Mucosa of rectum (tissue), 2 donors: Measurements from ENCODE around the gene RHEX.
"Not testable (repeated sequence)": the region's sequence is repeated elsewhere in the genome, so short reads cannot be mapped to it uniquely, and the experiment has no call there.

Source experiments
- H3K27ac ChIP-seq, 2 donors: one replicate each; pipeline ENCODE4 v1.7.0; 2013; ENCODE audit warnings: inconsistent platforms in 2 of 2, low read depth in 2 of 2, low read length in 2 of 2
- H3K27me3 ChIP-seq, 2 donors: one replicate each; pipeline ENCODE4 v1.7.0; 2013; ENCODE audit warnings: low read length in 2 of 2; ENCODE audit not compliant: control insufficient read depth in 2 of 2, insufficient read depth in 2 of 2
- H3K36me3 ChIP-seq, 2 donors: one replicate each; pipeline ENCODE4 v1.7.0; 2013; ENCODE audit warnings: low read length in 2 of 2; ENCODE audit not compliant: control insufficient read depth in 2 of 2, insufficient read depth in 2 of 2
- H3K4me1 ChIP-seq, 2 donors: one replicate each; pipeline ENCODE4 v1.7.0; 2013; ENCODE audit warnings: low read length in 2 of 2, mild to moderate bottlenecking in 1 of 2; ENCODE audit not compliant: control insufficient read depth in 2 of 2, insufficient read depth in 2 of 2
- H3K4me3 ChIP-seq, 2 donors: one replicate each; pipeline ENCODE4 v1.7.0; 2013; ENCODE audit warnings: low read length in 2 of 2
- H3K9ac ChIP-seq, 2 donors: one replicate each; pipeline ENCODE4 v1.7.0; 2013; ENCODE audit warnings: low read length in 2 of 2, low read depth in 1 of 2, mild to moderate bottlenecking in 1 of 2
- H3K9me3 ChIP-seq, 2 donors: one replicate each; pipeline ENCODE4 v1.7.0; 2013; ENCODE audit warnings: low read length in 2 of 2; ENCODE audit not compliant: control insufficient read depth in 2 of 2
- donor health status: healthy.
- donor health status: Normal muscosa, but diverticular disease.

Gene RHEX

GRCh38 chr1:206058289-206058926 is 5.4 kb downstream of the RHEX start:
- not testable (repeated sequence) for H3K4me1 ChIP-seq, H3K27me3 ChIP-seq, H3K9me3 ChIP-seq, H3K27ac ChIP-seq, H3K4me3 ChIP-seq, H3K9ac ChIP-seq, H3K36me3 ChIP-seq

DNA sequence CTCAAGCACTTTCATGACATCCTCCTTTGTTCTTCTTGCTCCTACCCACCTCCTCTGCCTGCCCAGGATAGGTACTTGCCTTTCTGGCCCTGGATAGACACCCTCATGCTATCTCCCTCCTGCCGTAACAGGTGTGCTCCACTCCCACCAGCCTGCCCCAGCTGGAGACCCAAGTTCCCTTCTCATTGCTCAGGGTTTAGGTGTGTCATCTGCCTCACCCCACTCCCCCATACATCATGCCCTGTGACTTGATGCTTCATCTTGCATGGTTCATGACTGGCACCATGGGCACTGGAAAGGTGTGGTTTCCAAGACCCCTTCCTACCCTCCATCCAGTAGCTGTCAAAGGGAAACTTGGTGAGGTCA is 5.9 kb downstream of the RHEX start:
- no peaks in the 10 kb centered on the region for H3K27me3 ChIP-seq
- no peaks in the 10 kb centered on the region for H3K9me3 ChIP-seq
- H3K9ac ChIP-seq = no peak overlapping the region
- no peaks in the 10 kb centered on the region for H3K4me1 ChIP-seq
- no peaks in the 10 kb centered on the region for H3K36me3 ChIP-seq
- H3K27ac ChIP-seq = no peak overlapping the region
- H3K4me3 ChIP-seq = no peak overlapping the region

GRCh38 chr1:206059355-206059915 is 6.5 kb downstream of the RHEX start:
- no peak overlapping the region for H3K9ac ChIP-seq
- no peak overlapping the region for H3K27ac ChIP-seq
- H3K36me3 ChIP-seq = no peaks in the 10 kb centered on the region
- H3K4me1 ChIP-seq = no peaks in the 10 kb centered on the region
- H3K9me3 ChIP-seq = no peaks in the 10 kb centered on the region
- no peak overlapping the region for H3K4me3 ChIP-seq
- no peaks in the 10 kb centered on the region for H3K27me3 ChIP-seq

- no peak overlapping the region for H3K4me3 ChIP-seq
- no peaks in the 10 kb centered on the region for H3K36me3 ChIP-seq
- no peaks in the 10 kb centered on the region for H3K9me3 ChIP-seq
- H3K9ac ChIP-seq = no peak overlapping the region
- no peak overlapping the region for H3K27ac ChIP-seq
- no peaks in the 10 kb centered on the region for H3K27me3 ChIP-seq
- no peaks in the 10 kb centered on the region for H3K4me1 ChIP-seq
Measured at GRCh38 chr1:206060844-206061243, 7.9 kb downstream of the RHEX start.

DNA sequence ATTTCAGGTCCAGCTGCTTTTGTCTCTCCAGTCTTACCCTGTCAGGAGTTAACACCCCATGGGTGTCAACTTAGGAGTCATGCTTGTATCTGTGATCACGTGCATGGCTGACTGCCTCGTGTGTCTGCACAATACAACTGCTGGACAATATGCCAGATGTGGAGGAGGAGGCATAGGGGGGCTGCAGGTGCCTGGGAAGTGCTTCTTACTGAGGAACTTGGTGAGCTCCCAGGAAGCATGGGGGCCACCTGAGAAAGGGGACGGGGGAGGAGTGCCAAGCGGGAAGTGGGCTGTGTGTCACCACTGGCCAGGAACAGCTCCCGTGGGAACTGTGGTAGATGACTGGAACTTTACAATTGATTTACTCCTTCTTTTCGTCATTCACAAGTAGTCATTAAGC is 9.5 kb downstream of the RHEX start:
- Histone ChIP-seq H3K27me3 (no peaks in the 10 kb centered on the region), H3K4me1 (no peaks in the 10 kb centered on the region), H3K4me3 (no peak overlapping the region), H3K9ac (no peak overlapping the region), H3K9me3 (no peaks in the 10 kb centered on the region), H3K27ac (no peak overlapping the region), H3K36me3 (no peaks in the 10 kb centered on the region)

DNA sequence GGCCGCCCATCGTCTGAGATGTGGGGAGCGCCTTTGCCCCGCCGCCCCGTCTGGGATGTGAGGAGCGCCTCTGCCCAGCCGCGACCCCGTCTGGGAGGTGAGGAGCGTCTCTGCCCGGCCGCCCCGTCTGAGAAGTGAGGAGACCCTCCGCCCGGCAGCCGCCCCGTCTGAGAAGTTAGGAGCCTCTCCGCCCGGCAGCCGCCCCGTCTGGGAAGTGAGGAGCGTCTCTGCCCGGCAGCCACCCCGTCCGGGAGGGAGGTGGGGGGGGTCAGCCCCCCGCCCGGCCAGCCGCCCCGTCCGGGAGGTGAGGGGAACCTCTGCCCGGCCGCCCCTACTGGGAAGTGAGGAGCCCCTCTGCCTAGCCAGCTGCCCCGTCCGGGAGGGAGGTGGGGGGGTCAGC is 11.0 kb downstream of the RHEX start:
- not testable (repeated sequence) for H3K4me1 ChIP-seq, H3K9ac ChIP-seq, H3K27ac ChIP-seq, H3K9me3 ChIP-seq, H3K4me3 ChIP-seq, H3K36me3 ChIP-seq, H3K27me3 ChIP-seq

DNA sequence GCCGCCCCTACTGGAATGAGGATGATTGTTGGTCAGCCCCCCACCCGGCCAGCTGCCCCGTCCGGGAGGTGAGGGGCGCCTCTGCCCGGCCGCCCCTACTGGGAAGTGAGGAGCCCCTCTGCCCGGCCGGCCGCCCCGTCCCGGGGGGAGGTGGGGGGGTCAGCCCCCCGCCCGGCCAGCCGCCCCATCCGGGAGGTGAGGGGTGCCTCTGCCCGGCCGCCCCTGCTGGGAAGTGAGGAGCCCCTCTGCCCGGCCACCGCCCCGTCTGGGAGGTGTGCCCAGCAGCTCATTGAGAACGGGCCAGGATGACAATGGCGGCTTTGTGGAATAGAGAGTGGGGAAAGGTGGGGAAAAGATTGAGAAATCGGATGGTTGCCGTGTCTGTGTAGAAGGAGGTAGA is 11.5 kb downstream of the RHEX start:
- H3K27me3 ChIP-seq, H3K4me1 ChIP-seq, H3K9me3 ChIP-seq, H3K36me3 ChIP-seq, H3K9ac ChIP-seq, H3K4me3 ChIP-seq, H3K27ac ChIP-seq: not testable (repeated sequence)

GRCh38 chr1:206065547-206066145 is 12.7 kb downstream of the RHEX start:
- H3K27ac ChIP-seq = no peak overlapping the region

GRCh38 chr1:206066479-206067171 is 13.7 kb downstream of the RHEX start:
- no peaks in the 10 kb centered on the region for H3K9me3 ChIP-seq
- no peak overlapping the region for H3K27ac ChIP-seq
- H3K27me3 ChIP-seq = peaks cover 0 to 4% of the 10 kb centered on the region in 2 donors
- no peak overlapping the region for H3K9ac ChIP-seq
- H3K4me1 ChIP-seq = peaks cover 0 to 2% of the 10 kb centered on the region in 2 donors
- H3K4me3 ChIP-seq = no peak overlapping the region
- no peaks in the 10 kb centered on the region for H3K36me3 ChIP-seq

More at GRCh38 chr1:206065547-206066145, 12.7 kb downstream of the RHEX start:
- Histone ChIP-seq H3K36me3 (no peaks in the 10 kb centered on the region), H3K9me3 (no peaks in the 10 kb centered on the region), H3K4me3 (no peak overlapping the region), H3K4me1 (peaks cover 0 to 2% of the 10 kb centered on the region in 2 donors), H3K9ac (no peak overlapping the region), H3K27me3 (peaks cover 0 to 4% of the 10 kb centered on the region in 2 donors)

DNA sequence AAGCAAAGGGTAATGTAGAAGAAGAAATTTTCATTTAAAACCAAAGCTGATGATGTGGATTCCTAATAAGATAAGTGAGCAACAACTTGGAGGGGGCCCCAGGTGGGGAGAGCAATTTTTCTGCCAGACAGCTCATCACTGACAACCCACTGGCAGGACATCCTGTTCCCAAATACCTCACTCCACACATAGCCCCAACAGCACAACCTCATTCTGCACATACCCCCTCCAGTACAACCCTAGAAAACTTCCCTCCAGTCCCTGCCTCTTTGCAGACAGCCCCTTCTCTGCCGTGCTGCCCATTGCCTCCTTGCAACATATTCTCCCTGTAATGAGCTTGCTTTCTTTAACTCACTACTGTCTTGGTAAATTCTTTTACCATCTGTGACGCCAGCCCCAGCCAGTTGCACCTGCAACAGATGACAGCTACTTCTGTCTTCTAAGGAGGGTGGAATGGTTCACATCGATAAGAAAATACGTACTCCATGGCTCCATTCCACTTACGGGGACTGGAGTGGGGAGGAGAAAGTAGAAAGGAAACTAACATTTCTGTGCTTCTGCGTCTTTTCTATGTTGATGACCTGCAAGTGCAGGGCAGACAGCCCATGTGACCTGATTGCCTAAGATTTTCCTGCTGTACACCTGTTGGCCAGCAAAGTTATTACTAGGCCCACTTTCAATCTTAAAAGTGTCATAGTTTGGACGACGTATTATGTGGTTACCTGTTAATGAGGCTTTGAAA is 14.7 kb downstream of the RHEX start:
- H3K4me3 ChIP-seq = no peak overlapping the region
- no peak overlapping the region for H3K27ac ChIP-seq

More for the DNA sequence above, 14.7 kb downstream of the RHEX start:
- Histone ChIP-seq H3K36me3 (no peaks in the 10 kb centered on the region), H3K9me3 (no peaks in the 10 kb centered on the region), H3K4me1 (peaks cover 0 to 2% of the 10 kb centered on the region in 2 donors), H3K27me3 (peaks cover 0 to 4% of the 10 kb centered on the region in 2 donors), H3K9ac (no peak overlapping the region)
